ENCODE data around the gene JAK2.

The JAK2 gene

GRCh38 chr9:4984621-4985385 lies at the start of gene JAK2:
TSS of gene JAK2 (plus strand) at chr9:4985272. CDS start at chr9:5021988, 36,716 bp downstream.
- H3K9me2 ChIP-seq (replicated peaks; ENCODE audit: insufficient read depth, low read length) = no peaks in the 10 kb centered on the region
- H3K27ac ChIP-seq (ENCODE audit: low read depth, low read length) = peak within 1 kb of the TSS; percentile 50
- peak within 1 kb of the TSS; percentile 84 for H2AFZ ChIP-seq (ENCODE audit: low read depth, low read length, severe bottlenecking)
- peak within 1 kb of the TSS; percentile 67 for H3K9ac ChIP-seq (ENCODE audit: low read length)
- no peaks in the 10 kb centered on the region for H3K27me3 ChIP-seq (ENCODE audit: low read length)
- 0 out of 2 replicates have a peak, but pooled peaks cover 3% of the 10 kb centered on the region for H3F3A ChIP-seq (ENCODE audit: insufficient read depth)
- peak within 1 kb of the TSS; percentile 57 for H3K4me3 ChIP-seq (ENCODE audit: insufficient read depth, low read length, poor library complexity, severe bottlenecking)
- peak within 1 kb of the TSS; percentile 70 for H3K4me2 ChIP-seq (ENCODE audit: low read depth, low read length, poor library complexity, severe bottlenecking)
- TF ChIP-seq EZH2phosphoT487 (conservative IDR thresholded peaks at IDR 0.05; ENCODE audit: low read length) (no peak), CTCF (IDR thresholded peaks at IDR 0.05; ENCODE audit: insufficient read depth, low read length, poor library complexity, severe bottlenecking) (no peak)
- H3K79me2 ChIP-seq (ENCODE audit: insufficient read depth, low read length) = no peaks in the 10 kb centered on the region
- H3K36me3 ChIP-seq (ENCODE audit: low read length) = no peaks in the 10 kb centered on the region
- H4K20me1 ChIP-seq (ENCODE audit: low read depth, low read length) = no peaks in the 10 kb centered on the region
- H3K9me3 ChIP-seq (ENCODE audit: insufficient read depth, low read length) = no peaks in the 10 kb centered on the region

GRCh38 chr9:4936277-4936676 lies 48.8 kb upstream of the JAK2 start:
- no peak for TF ChIP-seq EZH2phosphoT487 (conservative IDR thresholded peaks at IDR 0.05; ENCODE audit: low read length)
- TF ChIP-seq CTCF (IDR thresholded peaks at IDR 0.05; ENCODE audit: insufficient read depth, low read length, poor library complexity, severe bottlenecking) = no peak
- H3K36me3 ChIP-seq (ENCODE audit: low read length) = no peaks in the 10 kb centered on the region

GRCh38 chr9:4936823-4937222 lies 48.2 kb upstream of the JAK2 start:
- Histone ChIP-seq H3K27ac (ENCODE audit: low read depth, low read length) (no peak overlapping the region), H3K9ac (ENCODE audit: low read length) (no peak overlapping the region), H3K9me2 (replicated peaks; ENCODE audit: insufficient read depth, low read length) (no peaks in the 10 kb centered on the region), H4K20me1 (ENCODE audit: low read depth, low read length) (no peaks in the 10 kb centered on the region), H3K79me2 (ENCODE audit: insufficient read depth, low read length) (no peaks in the 10 kb centered on the region), H3K4me3 (ENCODE audit: insufficient read depth, low read length, poor library complexity, severe bottlenecking) (no peak overlapping the region), H3F3A (ENCODE audit: insufficient read depth) (no peaks in the 10 kb centered on the region), H3K27me3 (ENCODE audit: low read length) (no peaks in the 10 kb centered on the region), H3K9me3 (ENCODE audit: insufficient read depth, low read length) (no peaks in the 10 kb centered on the region), H3K4me2 (ENCODE audit: low read depth, low read length, poor library complexity, severe bottlenecking) (no peak overlapping the region), H2AFZ (ENCODE audit: low read depth, low read length, severe bottlenecking) (no peak overlapping the region), H3K36me3 (ENCODE audit: low read length) (no peaks in the 10 kb centered on the region)
- no peak for TF ChIP-seq EZH2phosphoT487 (conservative IDR thresholded peaks at IDR 0.05; ENCODE audit: low read length)
- TF ChIP-seq CTCF (IDR thresholded peaks at IDR 0.05; ENCODE audit: insufficient read depth, low read length, poor library complexity, severe bottlenecking) = no peak

More at GRCh38 chr9:4936277-4936676, 48.8 kb upstream of the JAK2 start:
- no peak overlapping the region for H3K4me3 ChIP-seq (ENCODE audit: insufficient read depth, low read length, poor library complexity, severe bottlenecking)
- H4K20me1 ChIP-seq (ENCODE audit: low read depth, low read length) = no peaks in the 10 kb centered on the region
- no peaks in the 10 kb centered on the region for H3K79me2 ChIP-seq (ENCODE audit: insufficient read depth, low read length)
- H3F3A ChIP-seq (ENCODE audit: insufficient read depth) = no peaks in the 10 kb centered on the region
- no peak overlapping the region for H3K9ac ChIP-seq (ENCODE audit: low read length)
- no peak overlapping the region for H3K27ac ChIP-seq (ENCODE audit: low read depth, low read length)
- no peak overlapping the region for H2AFZ ChIP-seq (ENCODE audit: low read depth, low read length, severe bottlenecking)
- H3K9me2 ChIP-seq (replicated peaks; ENCODE audit: insufficient read depth, low read length) = no peaks in the 10 kb centered on the region
- no peak overlapping the region for H3K4me2 ChIP-seq (ENCODE audit: low read depth, low read length, poor library complexity, severe bottlenecking)
- H3K27me3 ChIP-seq (ENCODE audit: low read length) = no peaks in the 10 kb centered on the region
- H3K9me3 ChIP-seq (ENCODE audit: insufficient read depth, low read length) = no peaks in the 10 kb centered on the region
